WTC11 (cell line): ENCODE measurements around the gene ORM1.

Experiments
- CREM ChIP-seq: sonication (generic); formaldehyde crosslinking; IDR thresholded peaks from 2 replicates; pipeline ENCODE4 v1.8.1; 2022; ENCODE audit warnings: mild to moderate bottlenecking, missing genetic modification reagents, moderate library complexity
- ELF4 ChIP-seq: sonication (generic); formaldehyde crosslinking; IDR thresholded peaks from 2 replicates; pipeline ENCODE4 v1.8.1; 2022; ENCODE audit warnings: low read depth, mild to moderate bottlenecking, moderate library complexity, missing genetic modification reagents
- IRF2 ChIP-seq: sonication (generic); formaldehyde crosslinking; IDR thresholded peaks from 2 replicates; pipeline ENCODE4 v1.8.0; 2022; ENCODE audit warnings: low read depth, missing genetic modification reagents, borderline replicate concordance
- NR3C1 ChIP-seq: sonication (generic); formaldehyde crosslinking; conservative IDR thresholded peaks from 2 replicates; pipeline ENCODE4 v1.8.1; 2023; ENCODE audit warnings: low read depth, mild to moderate bottlenecking, missing genetic modification reagents
- TP53 ChIP-seq: sonication (generic); formaldehyde crosslinking; IDR thresholded peaks from 2 replicates; pipeline ENCODE4 v1.8.1; 2023; ENCODE audit warnings: mild to moderate bottlenecking, missing genetic modification reagents
- TF ChIP-seq, protein P1 (sequence below): fragments of 200-600 bp; IDR thresholded peaks from 2 replicates; pipeline ENCODE4 v1.8.0; 2022; ENCODE audit warnings: antibody characterized with exemption
- TF ChIP-seq, protein P2 (sequence below): sonication (generic); formaldehyde crosslinking; IDR thresholded peaks from 2 replicates; pipeline ENCODE4 v1.8.0; 2022; ENCODE audit warnings: mild to moderate bottlenecking, missing genetic modification reagents
- TF ChIP-seq, protein P3 (sequence below): fragments of 250-450 bp; sonication (Bioruptor Pico); IDR thresholded peaks from 2 replicates; pipeline ENCODE4 v1.9.0; 2021; ENCODE audit warnings: mild to moderate bottlenecking
- TF ChIP-seq, protein P4 (sequence below): sonication (generic); formaldehyde crosslinking; IDR thresholded peaks from 2 replicates; pipeline ENCODE4 v1.8.1; 2022; ENCODE audit warnings: mild to moderate bottlenecking, missing genetic modification reagents, moderate library complexity, borderline replicate concordance

DNA sequence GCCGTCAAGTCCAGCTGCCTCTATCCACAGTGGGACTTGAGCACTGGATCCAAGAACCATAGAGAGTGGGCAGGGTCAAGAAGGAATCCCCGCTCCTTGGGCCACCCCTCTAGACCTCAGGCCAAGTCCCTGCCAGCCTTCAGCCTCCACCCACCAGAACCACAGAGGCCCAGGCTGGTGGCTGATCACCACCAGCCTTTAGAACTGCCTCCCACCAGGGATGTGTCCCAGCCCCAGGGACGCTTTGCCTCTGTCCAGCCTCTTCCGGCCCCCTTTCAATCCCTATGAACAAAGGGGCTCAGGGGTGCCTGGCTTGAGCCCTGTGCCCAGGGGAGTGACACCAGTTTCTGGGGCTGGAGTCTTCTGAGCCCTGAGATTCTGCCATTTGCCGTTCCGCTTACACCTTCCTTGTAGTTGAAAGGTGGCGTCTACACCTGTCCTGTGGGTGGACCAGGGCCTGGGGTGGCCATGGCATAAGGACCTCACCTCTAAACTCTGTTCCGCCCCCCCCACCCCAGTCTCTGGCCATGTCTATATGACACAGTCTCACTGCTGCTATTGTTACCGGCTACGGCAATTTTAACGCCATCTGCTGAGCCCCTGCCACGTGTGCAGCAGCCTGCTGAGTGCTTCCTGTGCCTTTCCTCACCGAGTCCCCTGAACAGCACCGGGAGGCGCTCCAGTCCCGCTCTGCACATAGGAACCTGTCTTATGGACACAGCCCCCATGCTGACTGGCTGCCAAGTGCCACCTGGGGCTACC lies 35.7 kb upstream of the ORM1 start:
- TF ChIP-seq CREM (no peak), NR3C1 (no peak), TP53 (CRISPR knock-in tag) (no peak), ELF4 (CRISPR knock-in tag) (no peak), IRF2 (CRISPR knock-in tag) (no peak)
- TF ChIP-seq, protein P1, sequence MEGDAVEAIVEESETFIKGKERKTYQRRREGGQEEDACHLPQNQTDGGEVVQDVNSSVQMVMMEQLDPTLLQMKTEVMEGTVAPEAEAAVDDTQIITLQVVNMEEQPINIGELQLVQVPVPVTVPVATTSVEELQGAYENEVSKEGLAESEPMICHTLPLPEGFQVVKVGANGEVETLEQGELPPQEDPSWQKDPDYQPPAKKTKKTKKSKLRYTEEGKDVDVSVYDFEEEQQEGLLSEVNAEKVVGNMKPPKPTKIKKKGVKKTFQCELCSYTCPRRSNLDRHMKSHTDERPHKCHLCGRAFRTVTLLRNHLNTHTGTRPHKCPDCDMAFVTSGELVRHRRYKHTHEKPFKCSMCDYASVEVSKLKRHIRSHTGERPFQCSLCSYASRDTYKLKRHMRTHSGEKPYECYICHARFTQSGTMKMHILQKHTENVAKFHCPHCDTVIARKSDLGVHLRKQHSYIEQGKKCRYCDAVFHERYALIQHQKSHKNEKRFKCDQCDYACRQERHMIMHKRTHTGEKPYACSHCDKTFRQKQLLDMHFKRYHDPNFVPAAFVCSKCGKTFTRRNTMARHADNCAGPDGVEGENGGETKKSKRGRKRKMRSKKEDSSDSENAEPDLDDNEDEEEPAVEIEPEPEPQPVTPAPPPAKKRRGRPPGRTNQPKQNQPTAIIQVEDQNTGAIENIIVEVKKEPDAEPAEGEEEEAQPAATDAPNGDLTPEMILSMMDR, result no peak
- TF ChIP-seq, protein P2, sequence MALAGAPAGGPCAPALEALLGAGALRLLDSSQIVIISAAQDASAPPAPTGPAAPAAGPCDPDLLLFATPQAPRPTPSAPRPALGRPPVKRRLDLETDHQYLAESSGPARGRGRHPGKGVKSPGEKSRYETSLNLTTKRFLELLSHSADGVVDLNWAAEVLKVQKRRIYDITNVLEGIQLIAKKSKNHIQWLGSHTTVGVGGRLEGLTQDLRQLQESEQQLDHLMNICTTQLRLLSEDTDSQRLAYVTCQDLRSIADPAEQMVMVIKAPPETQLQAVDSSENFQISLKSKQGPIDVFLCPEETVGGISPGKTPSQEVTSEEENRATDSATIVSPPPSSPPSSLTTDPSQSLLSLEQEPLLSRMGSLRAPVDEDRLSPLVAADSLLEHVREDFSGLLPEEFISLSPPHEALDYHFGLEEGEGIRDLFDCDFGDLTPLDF (CRISPR knock-in tag), result no peak
- TF ChIP-seq, protein P3, sequence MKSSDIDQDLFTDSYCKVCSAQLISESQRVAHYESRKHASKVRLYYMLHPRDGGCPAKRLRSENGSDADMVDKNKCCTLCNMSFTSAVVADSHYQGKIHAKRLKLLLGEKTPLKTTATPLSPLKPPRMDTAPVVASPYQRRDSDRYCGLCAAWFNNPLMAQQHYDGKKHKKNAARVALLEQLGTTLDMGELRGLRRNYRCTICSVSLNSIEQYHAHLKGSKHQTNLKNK, result no peak
- TF ChIP-seq, protein P4, sequence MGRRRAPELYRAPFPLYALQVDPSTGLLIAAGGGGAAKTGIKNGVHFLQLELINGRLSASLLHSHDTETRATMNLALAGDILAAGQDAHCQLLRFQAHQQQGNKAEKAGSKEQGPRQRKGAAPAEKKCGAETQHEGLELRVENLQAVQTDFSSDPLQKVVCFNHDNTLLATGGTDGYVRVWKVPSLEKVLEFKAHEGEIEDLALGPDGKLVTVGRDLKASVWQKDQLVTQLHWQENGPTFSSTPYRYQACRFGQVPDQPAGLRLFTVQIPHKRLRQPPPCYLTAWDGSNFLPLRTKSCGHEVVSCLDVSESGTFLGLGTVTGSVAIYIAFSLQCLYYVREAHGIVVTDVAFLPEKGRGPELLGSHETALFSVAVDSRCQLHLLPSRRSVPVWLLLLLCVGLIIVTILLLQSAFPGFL, result no peak
